ENCODE results near the gene HSD3B1.
"Not testable (repeated sequence)": the region's sequence is repeated elsewhere in the genome, so short reads cannot be mapped to it uniquely, and the experiment has no call there.

Gene HSD3B1

GRCh38 chr1:119492763-119493162 lies 14.2 kb upstream of the HSD3B1 start:
- no peak for DNase-seq (ENCODE audit: low read depth)

- no peak for DNase-seq (ENCODE audit: low read depth)
Measured at GRCh38 chr1:119504831-119505230, 2.2 kb upstream of the HSD3B1 start.

- no peak for DNase-seq (ENCODE audit: low read depth)
Measured at GRCh38 chr1:119510046-119510445, 3.0 kb downstream of the HSD3B1 start.

GRCh38 chr1:119515221-119515620 lies 8.2 kb downstream of the HSD3B1 start:
- DNase-seq (ENCODE audit: low read depth): no peak

- no peak for DNase-seq (ENCODE audit: low read depth)
Measured at GRCh38 chr1:119516247-119516646, 9.2 kb downstream of the HSD3B1 start.

GRCh38 chr1:119516680-119517079 lies 9.7 kb downstream of the HSD3B1 start:
- no peak for DNase-seq (ENCODE audit: low read depth)

- DNase-seq (ENCODE audit: low read depth): not testable (repeated sequence)
Measured at GRCh38 chr1:119517667-119518066, 10.7 kb downstream of the HSD3B1 start.

- no peak for DNase-seq (ENCODE audit: low read depth)
Measured at GRCh38 chr1:119531606-119532323, 24.8 kb downstream of the HSD3B1 start.

- DNase-seq (ENCODE audit: low read depth): no peak
Measured at GRCh38 chr1:119532324-119532910, 25.4 kb downstream of the HSD3B1 start.

- no peak for DNase-seq (ENCODE audit: low read depth)
Measured at GRCh38 chr1:119535381-119535780, 28.4 kb downstream of the HSD3B1 start.

GRCh38 chr1:119537966-119538365 lies 31.0 kb downstream of the HSD3B1 start:
- no peak for DNase-seq (ENCODE audit: low read depth)

GRCh38 chr1:119539636-119540035 lies 32.6 kb downstream of the HSD3B1 start:
- no peak for DNase-seq (ENCODE audit: low read depth)

GRCh38 chr1:119541389-119541788 lies 34.4 kb downstream of the HSD3B1 start:
- DNase-seq (ENCODE audit: low read depth): no peak

GRCh38 chr1:119542492-119542946 lies 35.5 kb downstream of the HSD3B1 start:
- no peak for DNase-seq (ENCODE audit: low read depth)

- DNase-seq (ENCODE audit: low read depth): no peak
Measured at GRCh38 chr1:119544165-119544762, 37.3 kb downstream of the HSD3B1 start.

- no peak for DNase-seq (ENCODE audit: low read depth)
Measured at GRCh38 chr1:119546641-119547040, 39.6 kb downstream of the HSD3B1 start.

GRCh38 chr1:119547306-119547705 lies 40.3 kb downstream of the HSD3B1 start:
- no peak for DNase-seq (ENCODE audit: low read depth)

GRCh38 chr1:119547805-119548204 lies 40.8 kb downstream of the HSD3B1 start:
- DNase-seq (ENCODE audit: low read depth): no peak

GRCh38 chr1:119549719-119550132 lies 42.7 kb downstream of the HSD3B1 start:
- no peak for DNase-seq (ENCODE audit: low read depth)

- no peak for DNase-seq (ENCODE audit: low read depth)
Measured at GRCh38 chr1:119550381-119550780, 43.4 kb downstream of the HSD3B1 start.

- no peak for DNase-seq (ENCODE audit: low read depth)
Measured at GRCh38 chr1:119551218-119551617, 44.2 kb downstream of the HSD3B1 start.

GRCh38 chr1:119552656-119553055 lies 45.6 kb downstream of the HSD3B1 start:
- DNase-seq (ENCODE audit: low read depth): not testable (repeated sequence)
